Neuronal stem cell (in vitro differentiated cells): ENCODE measurements around the gene C13orf46.

Experiments
- DNase-seq: peaks from one replicate; pipeline ENCODE4 v3.0.0-alpha.2; 2013; ENCODE audit warnings: low spot score
- H2AFZ ChIP-seq: one replicate; pipeline ENCODE4 v1.6.1; 2013; ENCODE audit warnings: mild to moderate bottlenecking, low read length, inconsistent platforms
- H2AK5ac ChIP-seq: 2 replicates; pipeline ENCODE4 v1.6.1; 2013; ENCODE audit warnings: low read depth, mild to moderate bottlenecking, inconsistent platforms, low read length, moderate library complexity, mixed read lengths
- H2BK120ac ChIP-seq: 2 replicates; pipeline ENCODE4 v1.6.1; 2013; ENCODE audit warnings: low read depth, mild to moderate bottlenecking, inconsistent platforms, low read length, moderate library complexity, mixed read lengths
- H2BK12ac ChIP-seq: one replicate; pipeline ENCODE4 v1.6.1; 2013; ENCODE audit warnings: low read length, inconsistent platforms
- H2BK15ac ChIP-seq: 2 replicates; pipeline ENCODE4 v1.6.1; 2013; ENCODE audit warnings: mild to moderate bottlenecking, low read length, inconsistent platforms, mixed read lengths
- H2BK5ac ChIP-seq: one replicate; pipeline ENCODE4 v1.6.1; 2013; ENCODE audit warnings: inconsistent platforms, mild to moderate bottlenecking, low read length, moderate library complexity
- H3K14ac ChIP-seq: one replicate; pipeline ENCODE4 v1.6.1; 2013; ENCODE audit warnings: low read length, inconsistent platforms
- H3K18ac ChIP-seq: 2 replicates; pipeline ENCODE4 v1.6.1; 2013; ENCODE audit warnings: low read length, inconsistent platforms
- H3K23ac ChIP-seq: 2 replicates; pipeline ENCODE4 v1.6.1; 2013; ENCODE audit warnings: low read depth, mild to moderate bottlenecking, mixed read lengths, low read length, inconsistent platforms; ENCODE audit not compliant: poor library complexity
- H3K27ac ChIP-seq: replicated peaks from 3 replicates; pipeline ENCODE4 v1.5.1; 2013; ENCODE audit warnings: low read length, inconsistent platforms
- H3K27me3 ChIP-seq, 3 experiments: 2 replicates each; pipeline ENCODE4 v1.6.1; 2013; ENCODE audit warnings: low read length in 3 of 3, mild to moderate bottlenecking in 2 of 3, inconsistent platforms in 1 of 3, low read depth in 1 of 3, mixed read lengths in 1 of 3, moderate library complexity in 1 of 3; ENCODE audit not compliant: control insufficient read depth in 3 of 3, insufficient read depth in 3 of 3
- H3K36me3 ChIP-seq, 2 donors: replicated peaks in 1 of 2; 2 replicates each; pipeline ENCODE4 v1.6.1; 2013; ENCODE audit warnings: low read length in 2 of 2; ENCODE audit not compliant: control insufficient read depth in 2 of 2, insufficient read depth in 2 of 2
- H3K4ac ChIP-seq: 2 replicates; pipeline ENCODE4 v1.6.1; 2013; ENCODE audit warnings: inconsistent platforms, mild to moderate bottlenecking, low read length, moderate library complexity
- H3K4me1 ChIP-seq, 2 donors: 1 replicate in 1 of 2; 2 replicates in 1 of 2; pipeline ENCODE4 v1.6.1; 2013; ENCODE audit warnings: low read length in 2 of 2, low read depth in 1 of 2; ENCODE audit not compliant: control insufficient read depth in 2 of 2, insufficient read depth in 1 of 2
- H3K4me2 ChIP-seq: one replicate; pipeline ENCODE4 v1.6.1; 2013; ENCODE audit warnings: mild to moderate bottlenecking, low read length, inconsistent platforms; ENCODE audit not compliant: insufficient read depth, poor library complexity, severe bottlenecking
- H3K4me3 ChIP-seq, 2 donors: 2 replicates each; pipeline ENCODE4 v1.5.1; 2013; ENCODE audit warnings: low read length in 2 of 2, mild to moderate bottlenecking in 2 of 2, inconsistent platforms in 1 of 2, moderate library complexity in 1 of 2
- H3K79me1 ChIP-seq: one replicate; pipeline ENCODE4 v1.6.1; 2013; ENCODE audit warnings: low read depth, mild to moderate bottlenecking, inconsistent platforms, low read length, moderate library complexity
- H3K9ac ChIP-seq: one replicate; pipeline ENCODE4 v1.6.1; 2013; ENCODE audit warnings: mild to moderate bottlenecking, low read depth, low read length, inconsistent platforms; ENCODE audit not compliant: poor library complexity
- H3K9me3 ChIP-seq, 2 donors: replicated peaks in 1 of 2; 2 replicates each; pipeline versions ENCODE3 to v1.6.1; 2013; ENCODE audit warnings: low read length in 2 of 2, mild to moderate bottlenecking in 2 of 2, inconsistent platforms in 1 of 2, low read depth in 1 of 2, mixed read lengths in 1 of 2, moderate library complexity in 1 of 2; ENCODE audit not compliant: control insufficient read depth in 2 of 2, insufficient read depth in 1 of 2
- H4K8ac ChIP-seq: one replicate; pipeline ENCODE4 v1.6.1; 2013; ENCODE audit warnings: low read depth, mild to moderate bottlenecking, inconsistent platforms, low read length, moderate library complexity
- H4K91ac ChIP-seq: one replicate; pipeline ENCODE4 v1.6.1; 2013; ENCODE audit warnings: low read length, low read depth, mild to moderate bottlenecking, inconsistent platforms; ENCODE audit not compliant: poor library complexity
- WGBS, 2 donors: extraction: QIAGEN DNeasy Blood & Tissue Kit; methylation state at CpG; one replicate each; pipeline ENCODE4 v1.1.7; 2013; ENCODE audit warnings: missing lambda C conversion rate in 2 of 2, mixed read lengths in 1 of 2; ENCODE audit not compliant: insufficient read length in 2 of 2, insufficient replicate concordance in 1 of 2; ENCODE audit errors: extremely low coverage in 2 of 2; 5-methylcytosine and 5-hydroxymethylcytosine counted together

C13orf46 gene

DNA sequence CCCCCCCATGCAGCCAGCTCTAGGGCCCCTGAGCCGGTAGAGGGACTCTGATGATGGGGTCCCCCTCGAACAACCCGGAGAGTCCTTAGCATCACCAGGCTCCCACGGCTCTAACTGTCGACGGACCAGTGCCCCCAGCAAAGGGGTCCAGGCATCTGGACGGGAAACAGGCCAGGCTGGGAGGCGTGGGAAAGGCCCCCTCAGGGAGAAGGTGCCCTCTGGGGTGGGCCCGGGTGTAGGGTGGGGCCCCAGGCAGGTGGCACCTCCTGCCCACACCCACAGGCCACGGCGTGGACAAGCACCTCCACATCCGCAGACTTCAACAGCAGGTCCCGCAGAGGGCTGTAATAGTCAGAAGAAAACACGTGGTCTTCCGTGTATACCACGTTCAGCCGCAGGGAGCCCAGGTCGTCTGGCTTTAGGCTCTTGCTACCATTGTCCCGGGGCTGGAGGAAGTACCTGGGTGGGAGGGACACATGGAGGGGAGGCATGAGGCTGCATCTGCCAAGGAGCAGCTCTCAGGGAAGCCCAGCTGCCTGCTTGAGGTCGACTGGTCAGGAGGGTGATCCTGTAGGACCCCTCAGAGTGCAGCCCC is 44.7 kb upstream of the C13orf46 start:
- DNase-seq, result no peak
- no peak overlapping the region for H2BK120ac ChIP-seq
- H3K4me2 ChIP-seq, result no peak overlapping the region
- H4K91ac ChIP-seq, result no peak overlapping the region
- WGBS, 2 donors, result no CpG with 5 or more reads among the region's 20 CpGs
- peaks cover 3% of the 10 kb centered on the region for H3K79me1 ChIP-seq
- no peak overlapping the region for H2AFZ ChIP-seq
- peak overlapping the region; percentile 66 for H3K4ac ChIP-seq
- H3K36me3 ChIP-seq, result peaks cover 0 to 93% of the 10 kb centered on the region in 2 donors
- no peak overlapping the region for H4K8ac ChIP-seq
- H3K23ac ChIP-seq, result no peak overlapping the region
- peak overlapping the region; percentile 38 for H3K14ac ChIP-seq
- H2BK12ac ChIP-seq, result no peak overlapping the region
- no peaks in the 10 kb centered on the region for H3K27me3 ChIP-seq
- peak overlapping the region; percentile 81 for H2BK15ac ChIP-seq
- H3K9ac ChIP-seq, result no peak overlapping the region
- no peak overlapping the region for H3K27ac ChIP-seq
- H3K4me1 ChIP-seq, result peaks cover 0 to 2% of the 10 kb centered on the region in 2 donors
- peaks cover 0 to 1% of the 10 kb centered on the region in 2 donors for H3K9me3 ChIP-seq
- H3K18ac ChIP-seq, result no peak overlapping the region
- no peak overlapping the region for H2BK5ac ChIP-seq
- peak overlapping the region; percentile 88 for H2AK5ac ChIP-seq
- H3K4me3 ChIP-seq, result no peak overlapping the region

DNA sequence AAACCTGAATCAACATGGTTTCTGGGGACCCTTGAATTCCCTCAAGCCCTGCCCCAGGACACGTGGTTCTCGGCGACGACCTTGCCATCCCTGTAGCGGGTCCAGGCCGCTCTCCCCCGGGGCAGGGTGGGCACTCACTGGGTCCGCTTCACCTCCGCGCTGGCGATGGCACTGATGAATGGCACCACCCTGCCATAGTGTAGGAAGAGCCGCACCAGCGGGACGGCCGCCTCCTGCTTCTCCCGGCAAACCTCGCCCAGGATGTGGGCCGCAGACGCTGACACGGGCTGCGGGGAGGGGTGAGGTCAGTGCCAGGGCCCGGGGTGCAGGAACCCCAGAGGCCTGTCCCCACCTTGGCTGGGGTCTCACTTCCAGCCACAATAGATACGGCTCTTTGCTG is 44.1 kb upstream of the C13orf46 start:
- Histone ChIP-seq H4K8ac (no peak overlapping the region), H3K14ac (peak overlapping the region; percentile 38), H2BK15ac (peak overlapping the region; percentile 81), H3K9ac (peak overlapping the region; percentile 60), H3K4me1 (peaks cover 0 to 2% of the 10 kb centered on the region in 2 donors), H3K36me3 (peaks cover 0 to 93% of the 10 kb centered on the region in 2 donors), H2AFZ (no peak overlapping the region), H3K4ac (peak overlapping the region; percentile 66), H2BK5ac (no peak overlapping the region), H3K9me3 (peaks cover 0 to 1% of the 10 kb centered on the region in 2 donors), H3K27ac (no peak overlapping the region), H2AK5ac (peak overlapping the region; percentile 37), H3K79me1 (peaks cover 3% of the 10 kb centered on the region), H3K27me3 (no peaks in the 10 kb centered on the region), H2BK12ac (peak overlapping the region; percentile 41), H4K91ac (no peak overlapping the region), H3K18ac (no peak overlapping the region), H2BK120ac (no peak overlapping the region), H3K4me3 (no peak overlapping the region), H3K4me2 (no peak overlapping the region), H3K23ac (peak overlapping the region; percentile 73)
- no CpG with 5 or more reads among the region's 23 CpGs for WGBS, 2 donors
- no peak for DNase-seq

DNA sequence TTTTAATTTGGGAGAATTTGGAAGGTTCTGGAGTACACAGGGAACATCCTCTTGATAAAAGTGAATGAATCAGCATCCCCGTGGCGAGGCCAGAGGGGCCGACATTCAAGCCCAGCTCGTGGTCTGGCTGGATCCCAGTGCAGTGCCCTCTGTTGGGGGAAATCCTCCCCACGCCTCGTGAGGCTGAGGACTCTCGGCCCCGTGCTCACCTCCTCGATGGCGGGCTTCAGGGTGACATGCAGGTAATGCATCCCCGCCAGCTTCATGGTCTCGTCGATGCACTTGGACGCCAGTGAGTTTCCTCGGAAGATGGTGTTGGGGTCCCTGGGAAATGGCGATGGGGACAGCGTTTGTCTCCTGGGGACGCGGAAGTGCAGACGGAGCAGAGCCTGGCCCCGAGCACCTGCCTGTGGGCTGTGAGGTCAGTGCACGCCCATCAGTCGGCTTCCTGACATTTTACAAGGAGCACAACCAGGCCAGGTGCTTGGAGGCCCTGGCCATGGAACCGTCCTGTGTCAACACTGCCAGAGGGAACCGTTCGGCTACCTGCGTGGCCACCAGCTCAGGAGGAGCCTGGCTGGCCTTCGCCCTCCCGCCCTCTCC is 43.3 kb upstream of the C13orf46 start:
- no peak overlapping the region for H2BK12ac ChIP-seq
- peak overlapping the region; percentile 96 for H4K8ac ChIP-seq
- H3K27me3 ChIP-seq, result no peaks in the 10 kb centered on the region
- H3K9ac ChIP-seq, result peak overlapping the region; percentile 30
- H3K14ac ChIP-seq, result peak overlapping the region; percentile 31
- H3K4me2 ChIP-seq, result no peak overlapping the region
- H3K4ac ChIP-seq, result peak overlapping the region; percentile 6
- peaks cover 3% of the 10 kb centered on the region for H3K79me1 ChIP-seq
- H3K27ac ChIP-seq, result no peak overlapping the region
- peak overlapping the region; percentile 99 for H2BK15ac ChIP-seq
- DNase-seq, result no peak
- H3K4me1 ChIP-seq, result peaks cover 0 to 2% of the 10 kb centered on the region in 2 donors
- H2BK120ac ChIP-seq, result peak overlapping the region; percentile 31
- H2AFZ ChIP-seq, result no peak overlapping the region
- no peak overlapping the region for H3K4me3 ChIP-seq
- peak overlapping the region; percentile 53 for H2BK5ac ChIP-seq
- H3K23ac ChIP-seq, result peak overlapping the region; percentile 25
- WGBS, 2 donors, result no CpG with 5 or more reads among the region's 29 CpGs
- peak overlapping the region; percentile 79 for H2AK5ac ChIP-seq
- H3K9me3 ChIP-seq, result peaks cover 0 to 3% of the 10 kb centered on the region in 2 donors
- H3K18ac ChIP-seq, result peak overlapping the region; percentile 85
- H3K36me3 ChIP-seq, result peaks cover 2 to 91% of the 10 kb centered on the region in 2 donors
- peak overlapping the region; percentile 85 for H4K91ac ChIP-seq

DNA sequence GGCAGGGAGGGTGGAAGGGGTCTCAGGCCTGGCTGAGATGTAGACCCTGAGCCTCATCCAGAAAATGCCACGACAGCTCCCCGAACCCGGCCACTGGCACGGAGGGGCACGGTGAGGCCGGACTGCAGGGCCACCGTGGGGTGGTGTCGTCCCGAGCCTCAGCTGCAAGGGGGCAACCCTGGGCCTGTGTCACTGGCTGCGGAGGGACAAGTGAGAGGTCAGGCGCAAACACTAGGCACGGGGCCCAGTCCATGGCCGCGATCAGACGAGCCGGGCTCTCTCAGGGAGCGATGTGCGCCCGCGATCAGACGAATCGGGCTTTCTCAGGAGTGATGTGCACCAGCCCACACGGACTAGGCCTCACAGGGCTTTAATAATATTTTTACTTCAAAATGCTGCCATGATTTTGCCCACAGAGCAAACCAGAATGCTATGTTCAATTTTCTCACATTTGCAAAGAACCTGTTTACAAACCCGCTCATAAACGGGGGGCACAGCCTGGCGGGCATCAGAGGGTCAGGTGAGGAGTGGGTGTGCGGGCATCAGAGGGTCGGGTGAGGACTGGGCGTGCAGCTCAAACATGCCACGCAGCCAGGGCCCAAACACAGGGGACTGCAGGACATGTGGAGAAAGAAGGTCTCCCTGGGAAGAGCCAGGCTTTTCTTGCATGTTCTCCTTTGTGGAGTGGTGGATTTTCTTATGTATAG is 42.6 kb upstream of the C13orf46 start:
- WGBS, 2 donors, result no CpG with 5 or more reads among the region's 30 CpGs
- H3K18ac ChIP-seq, result peak overlapping the region; percentile 76
- peak overlapping the region; percentile 78 for H2BK5ac ChIP-seq
- no peaks in the 10 kb centered on the region for H3K79me1 ChIP-seq
- H2BK12ac ChIP-seq, result no peak overlapping the region
- no peak overlapping the region for H3K4ac ChIP-seq
- peaks cover 0 to 2% of the 10 kb centered on the region in 2 donors for H3K4me1 ChIP-seq
- no peak overlapping the region for H4K91ac ChIP-seq
- H3K9me3 ChIP-seq, result peaks cover 0 to 3% of the 10 kb centered on the region in 2 donors
- H3K4me3 ChIP-seq, result no peak overlapping the region
- no peak overlapping the region for H2AFZ ChIP-seq
- peak overlapping the region; percentile 81 for H2BK15ac ChIP-seq
- no peak overlapping the region for H2BK120ac ChIP-seq
- H3K14ac ChIP-seq, result peak overlapping the region; percentile 47
- H3K36me3 ChIP-seq, result peaks cover 6 to 91% of the 10 kb centered on the region in 2 donors
- H3K27me3 ChIP-seq, result no peaks in the 10 kb centered on the region
- peak overlapping the region; percentile 63 for H3K9ac ChIP-seq
- no peak overlapping the region for H3K4me2 ChIP-seq
- H3K23ac ChIP-seq, result peak overlapping the region; percentile 75
- H2AK5ac ChIP-seq, result peak overlapping the region; percentile 94
- H4K8ac ChIP-seq, result no peak overlapping the region
- H3K27ac ChIP-seq, result no peak overlapping the region
- DNase-seq, result no peak
